NK-92 treated with Interleukin-12 subunit alpha and Interleukin-12 subunit beta, amount 100 ng/mL, for 24 hours (cell line): Measurements from ENCODE around the gene SERPINA5.
"Not testable (repeated sequence)": the region's sequence is repeated elsewhere in the genome, so short reads cannot be mapped to it uniquely, and the experiment has no call there.

Experiments
- DNase-seq: peaks from one replicate; lab custom pipeline; 2025; lab: John Stamatoyannopoulos, UW

Gene SERPINA5

GRCh38 chr14:94575730-94576585, 5.3 kb upstream of the SERPINA5 start:
- no peak for DNase-seq

GRCh38 chr14:94577472-94577871, 3.8 kb upstream of the SERPINA5 start:
- not testable (repeated sequence) for DNase-seq

GRCh38 chr14:94578712-94579111, 2.5 kb upstream of the SERPINA5 start:
- no peak for DNase-seq

- no peak for DNase-seq
These were observed 1.0 kb downstream of the SERPINA5 start for GRCh38 chr14:94582199-94582750.

- DNase-seq, result no peak
These were observed 1.6 kb downstream of the SERPINA5 start for GRCh38 chr14:94582851-94583250.

GRCh38 chr14:94583557-94583956, 2.3 kb downstream of the SERPINA5 start:
- no peak for DNase-seq

GRCh38 chr14:94584591-94585280, 3.5 kb downstream of the SERPINA5 start:
- DNase-seq, result no peak

GRCh38 chr14:94586635-94587034, 5.4 kb downstream of the SERPINA5 start:
- no peak for DNase-seq

GRCh38 chr14:94588311-94588710, 7.1 kb downstream of the SERPINA5 start:
- no peak for DNase-seq

- DNase-seq, result no peak
These were observed 9.8 kb downstream of the SERPINA5 start for GRCh38 chr14:94591073-94591472.

- no peak for DNase-seq
These were observed 10.6 kb downstream of the SERPINA5 start for GRCh38 chr14:94591871-94592270.

- DNase-seq, result no peak
These were observed 11.2 kb downstream of the SERPINA5 start for GRCh38 chr14:94592457-94592856.

GRCh38 chr14:94593376-94593748, 12.1 kb downstream of the SERPINA5 start:
- no peak for DNase-seq

GRCh38 chr14:94593749-94594431, 12.7 kb downstream of the SERPINA5 start:
- no peak for DNase-seq

GRCh38 chr14:94594441-94594840, 13.2 kb downstream of the SERPINA5 start:
- DNase-seq, result no peak

- DNase-seq, result no peak
These were observed 14.7 kb downstream of the SERPINA5 start for GRCh38 chr14:94595912-94596311.

- no peak for DNase-seq
These were observed 15.1 kb downstream of the SERPINA5 start for GRCh38 chr14:94596361-94596760.

- no peak for DNase-seq
These were observed 16.6 kb downstream of the SERPINA5 start for GRCh38 chr14:94597788-94598187.

- no peak for DNase-seq
These were observed 17.2 kb downstream of the SERPINA5 start for GRCh38 chr14:94598506-94598815.

- no peak for DNase-seq
These were observed 17.8 kb downstream of the SERPINA5 start for GRCh38 chr14:94598816-94599655.

GRCh38 chr14:94599656-94600004, 18.4 kb downstream of the SERPINA5 start:
- no peak for DNase-seq

GRCh38 chr14:94600148-94600545, 18.9 kb downstream of the SERPINA5 start:
- no peak for DNase-seq
